HG03520 (cell line): Measurements from ENCODE around the gene ISM1.

Experiments used
- ATAC-seq: cut with Tn5 transposase; IDR thresholded peaks from one replicate; pipeline ENCODE4 v1.9.1; 2021; ENCODE audit warnings: mild to moderate bottlenecking, moderate library complexity; ENCODE audit not compliant: unreplicated experiment

ISM1 gene

DNA sequence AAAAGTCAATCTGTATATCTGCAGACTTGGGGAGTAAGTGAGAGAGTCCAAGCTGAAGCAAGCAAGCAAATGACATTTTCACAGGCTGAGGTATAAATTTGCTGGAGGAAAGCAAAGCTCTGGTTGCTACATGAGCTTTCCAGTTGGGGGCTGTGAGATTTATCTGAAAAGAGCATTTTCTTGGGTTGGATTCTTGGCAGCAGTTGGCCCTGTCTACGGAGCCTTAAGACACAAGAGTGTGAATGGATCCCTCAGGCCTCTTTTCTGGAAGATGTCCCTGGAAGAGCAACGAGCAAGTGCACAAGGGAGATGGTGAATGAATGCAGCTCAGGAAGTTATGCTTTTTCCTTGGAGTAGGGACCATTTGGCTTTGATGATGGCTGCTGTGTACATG lies 30.8 kb downstream of the ISM1 start:
- ATAC-seq, result no peak

DNA sequence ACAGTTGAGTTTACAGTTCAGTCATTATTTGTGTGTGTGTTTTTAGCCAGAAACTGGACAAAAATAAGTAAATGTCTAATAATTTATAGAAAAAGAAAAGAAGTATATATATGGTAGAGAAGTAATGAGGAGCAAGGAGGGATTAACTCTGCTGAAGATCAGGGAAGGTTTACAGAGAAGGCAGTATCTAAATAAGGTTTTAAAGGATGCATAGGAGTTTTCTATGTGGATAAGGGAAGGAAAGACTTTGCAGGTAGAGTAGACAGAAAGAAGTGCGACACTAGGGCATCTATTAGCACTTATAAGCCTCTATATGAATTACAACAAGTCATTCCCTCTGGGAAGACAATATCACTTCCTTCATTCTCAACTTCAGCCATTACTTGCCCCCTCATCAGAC lies 34.3 kb downstream of the ISM1 start:
- no peak for ATAC-seq

DNA sequence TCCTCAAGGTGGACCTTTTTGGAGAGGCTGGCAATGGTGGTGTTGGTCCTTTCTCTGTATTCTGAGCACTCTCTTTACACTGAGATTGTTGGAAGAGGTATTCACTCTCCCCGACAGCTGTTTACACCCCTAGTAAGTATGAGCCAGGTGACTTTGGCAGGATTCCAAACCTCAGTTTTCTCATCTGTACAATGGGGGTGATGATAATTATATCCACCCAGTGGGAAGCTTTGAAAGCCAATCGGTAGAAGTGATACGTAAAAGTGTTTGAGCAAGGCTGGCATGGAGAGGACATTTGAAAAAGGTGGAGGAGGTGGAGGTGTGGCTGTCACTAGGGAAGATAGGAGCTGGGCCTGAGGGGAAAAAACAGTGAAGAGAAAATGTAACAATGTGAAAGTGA lies 35.5 kb downstream of the ISM1 start:
- ATAC-seq, result no peak

GRCh38 chr20:13259921-13260320 lies 38.8 kb downstream of the ISM1 start:
- no peak for ATAC-seq

DNA sequence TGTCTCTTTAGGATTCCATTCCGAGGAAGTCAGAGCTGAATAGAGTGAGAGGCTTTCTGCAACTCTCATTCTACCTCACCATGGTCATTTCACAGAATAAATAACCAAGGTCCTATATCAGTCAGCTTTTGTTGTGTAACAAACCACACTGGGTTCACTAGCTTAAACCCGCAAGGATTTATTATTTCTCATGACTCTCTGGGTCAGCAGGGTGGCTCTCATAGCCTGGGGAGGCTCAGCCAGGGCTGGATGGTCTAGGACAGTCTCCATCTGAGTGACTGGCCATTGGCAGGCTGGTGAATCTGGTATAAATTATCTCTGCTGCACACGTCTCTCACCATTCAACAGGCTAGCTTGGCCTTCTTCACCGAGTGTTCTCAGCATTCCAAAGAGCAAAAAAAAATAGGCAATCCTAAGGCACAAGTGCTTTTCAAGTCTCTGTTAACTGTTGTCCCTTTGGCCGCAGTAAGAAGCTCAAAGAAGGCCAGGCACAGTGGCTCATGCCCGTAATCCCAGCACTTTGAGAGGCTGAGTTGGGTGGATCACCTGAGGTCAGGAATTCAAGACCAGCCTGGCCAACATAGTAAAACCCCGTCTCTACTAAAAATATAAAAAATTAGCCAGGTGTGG lies 39.7 kb downstream of the ISM1 start:
- ATAC-seq, result no peak

DNA sequence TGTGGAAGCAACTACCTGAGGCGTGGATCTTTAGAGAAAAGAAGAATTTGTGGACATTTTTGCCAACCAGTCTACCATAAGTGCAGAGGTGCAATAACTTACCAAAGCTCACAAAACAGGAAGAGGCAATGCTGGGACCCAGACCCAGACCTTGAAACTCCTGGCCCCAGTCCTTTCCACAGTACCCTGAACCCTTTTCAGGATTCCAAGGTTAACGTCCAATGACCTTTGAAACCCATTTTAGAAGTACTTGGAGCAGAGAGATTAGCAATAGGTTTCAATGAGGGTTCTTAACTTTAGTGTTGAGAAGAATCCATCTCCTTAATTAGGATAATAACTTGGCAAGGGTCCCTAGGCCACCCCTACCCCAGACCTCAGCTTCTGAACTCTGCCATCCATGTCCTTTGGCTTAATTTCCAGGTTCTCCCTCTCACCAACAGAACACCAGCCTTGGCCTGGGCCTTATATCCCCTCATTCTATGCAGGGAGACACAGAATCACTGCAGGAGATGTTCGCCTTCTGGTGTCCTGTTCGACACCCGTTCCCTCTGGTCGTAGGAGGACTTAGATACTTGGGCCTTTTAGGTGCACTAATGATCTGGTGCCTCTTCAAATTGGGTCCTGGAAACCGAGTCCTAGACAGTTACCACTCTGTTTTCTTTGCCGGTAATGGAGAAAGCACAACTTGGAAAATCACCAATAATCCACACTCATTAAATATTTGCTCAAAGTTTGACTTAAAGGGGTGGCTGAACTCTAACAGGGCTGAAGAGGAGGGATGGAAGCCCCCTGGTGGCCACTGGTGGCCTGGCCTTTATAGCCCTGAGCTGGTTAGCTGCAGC lies 40.6 kb downstream of the ISM1 start:
- no peak for ATAC-seq

DNA sequence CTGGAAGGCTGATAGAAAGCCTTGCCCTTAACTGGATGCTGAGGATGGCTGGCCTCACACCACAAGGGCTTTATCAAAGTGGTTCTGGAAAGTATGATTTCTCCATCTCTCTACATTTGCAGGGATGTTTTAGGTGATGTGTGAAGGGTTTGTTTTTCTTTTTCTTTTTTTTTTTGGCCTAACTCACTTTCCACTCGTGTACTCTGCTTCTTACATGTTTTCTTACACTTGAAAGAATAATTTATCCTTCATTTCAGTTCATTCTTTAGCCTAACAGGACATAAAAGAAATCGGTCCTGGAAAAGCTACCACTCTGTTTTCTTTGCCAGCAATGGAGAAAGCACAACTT lies 41.2 kb downstream of the ISM1 start:
- ATAC-seq, result no peak

DNA sequence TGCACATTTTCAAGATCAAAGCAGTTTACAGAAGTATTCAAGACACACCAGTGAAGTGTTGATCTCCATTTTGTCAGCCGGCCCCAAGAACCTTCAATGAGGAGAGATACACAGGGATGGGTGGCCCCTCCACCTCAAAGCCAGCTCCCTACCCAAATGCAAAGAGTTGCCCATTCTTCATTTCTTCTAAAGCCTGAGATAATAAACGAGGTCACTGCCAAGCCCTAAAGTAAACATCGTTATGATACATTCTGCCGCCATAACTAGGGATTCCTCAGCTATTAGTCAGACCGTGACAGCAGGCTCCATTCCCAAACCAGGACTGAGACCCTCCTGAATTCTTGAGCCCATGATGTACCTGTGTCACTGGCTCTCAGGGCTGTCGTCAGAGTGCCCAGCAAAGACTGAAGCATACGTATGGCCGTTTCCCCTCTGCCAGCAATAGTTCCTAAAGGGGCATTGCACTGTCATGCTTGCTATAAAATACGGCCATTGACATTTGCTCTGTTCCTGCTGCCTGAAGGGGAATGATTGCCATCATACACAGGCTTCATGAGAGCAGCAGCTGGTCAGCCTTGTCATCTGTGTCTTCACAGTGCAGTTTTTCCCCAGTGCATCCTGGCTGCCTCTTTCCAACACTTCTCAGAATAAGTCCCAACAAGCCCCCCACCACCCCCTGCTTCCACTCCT lies 41.7 kb downstream of the ISM1 start:
- no peak for ATAC-seq

- no peak for ATAC-seq
These were observed 42.4 kb downstream of the ISM1 start for GRCh38 chr20:13263451-13263850.

DNA sequence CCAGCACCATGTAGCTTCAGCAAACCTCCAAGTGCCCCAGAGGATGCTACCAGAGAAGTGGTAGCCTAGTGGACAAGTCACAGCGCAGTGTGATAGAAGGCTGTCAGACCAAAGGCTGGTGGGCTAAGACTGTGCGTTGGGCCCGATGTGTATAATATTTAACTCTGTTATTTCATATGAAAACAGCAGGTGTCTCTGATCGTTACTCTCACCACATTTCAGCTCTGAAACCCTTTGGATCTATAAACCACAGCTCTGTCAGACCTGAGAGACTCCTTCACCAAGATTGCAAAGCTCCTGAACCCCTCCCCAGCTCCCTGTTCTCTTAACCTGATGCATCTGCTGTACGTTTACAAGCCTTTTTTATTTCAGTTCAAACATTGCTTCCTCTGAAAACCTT lies 43.8 kb downstream of the ISM1 start:
- no peak for ATAC-seq

GRCh38 chr20:13265941-13266340 lies 44.9 kb downstream of the ISM1 start:
- no peak for ATAC-seq

DNA sequence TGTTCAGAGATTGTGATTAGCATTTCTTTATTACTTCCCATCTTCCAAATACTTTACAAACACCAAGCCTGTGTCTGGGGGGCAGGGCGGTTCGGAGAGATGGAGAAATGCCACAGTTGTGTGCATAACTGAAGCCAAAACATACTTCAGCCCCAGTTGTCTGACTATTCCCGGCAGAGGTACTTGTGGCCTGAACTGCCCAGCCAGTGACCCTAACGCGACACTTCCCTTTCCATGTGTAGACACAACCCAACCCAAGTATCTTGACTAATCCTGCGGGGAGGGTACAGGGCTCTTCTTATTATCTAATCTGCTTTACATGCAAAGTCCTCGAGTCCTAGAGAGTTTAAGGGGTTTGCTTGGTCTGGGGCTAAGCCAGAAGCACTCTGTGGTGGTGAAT lies 46.2 kb downstream of the ISM1 start:
- ATAC-seq, result no peak

- ATAC-seq, result no peak
These were observed 47.9 kb downstream of the ISM1 start for GRCh38 chr20:13268953-13269352.

DNA sequence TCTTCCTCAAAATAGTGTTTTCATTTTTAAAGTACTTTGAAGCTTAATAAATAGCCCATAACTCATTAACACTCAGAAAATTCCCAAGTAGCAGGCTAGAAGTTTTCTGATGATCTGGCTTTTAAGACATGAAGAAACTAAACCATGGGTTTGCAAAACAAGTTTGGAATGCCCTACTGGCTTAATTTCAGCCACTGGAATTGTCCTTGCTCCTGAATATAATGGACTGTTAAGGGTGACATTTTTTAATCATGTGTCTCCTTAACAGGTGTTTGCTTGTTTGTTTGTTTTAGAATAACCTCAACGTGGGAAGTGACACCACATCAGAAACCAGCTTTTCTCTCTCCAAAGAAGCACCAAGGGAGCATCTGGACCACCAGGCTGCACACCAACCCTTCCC lies 49.1 kb downstream of the ISM1 start:
- ATAC-seq, result no peak

- ATAC-seq, result no peak
These were observed 50.0 kb downstream of the ISM1 start for GRCh38 chr20:13271098-13271497.

DNA sequence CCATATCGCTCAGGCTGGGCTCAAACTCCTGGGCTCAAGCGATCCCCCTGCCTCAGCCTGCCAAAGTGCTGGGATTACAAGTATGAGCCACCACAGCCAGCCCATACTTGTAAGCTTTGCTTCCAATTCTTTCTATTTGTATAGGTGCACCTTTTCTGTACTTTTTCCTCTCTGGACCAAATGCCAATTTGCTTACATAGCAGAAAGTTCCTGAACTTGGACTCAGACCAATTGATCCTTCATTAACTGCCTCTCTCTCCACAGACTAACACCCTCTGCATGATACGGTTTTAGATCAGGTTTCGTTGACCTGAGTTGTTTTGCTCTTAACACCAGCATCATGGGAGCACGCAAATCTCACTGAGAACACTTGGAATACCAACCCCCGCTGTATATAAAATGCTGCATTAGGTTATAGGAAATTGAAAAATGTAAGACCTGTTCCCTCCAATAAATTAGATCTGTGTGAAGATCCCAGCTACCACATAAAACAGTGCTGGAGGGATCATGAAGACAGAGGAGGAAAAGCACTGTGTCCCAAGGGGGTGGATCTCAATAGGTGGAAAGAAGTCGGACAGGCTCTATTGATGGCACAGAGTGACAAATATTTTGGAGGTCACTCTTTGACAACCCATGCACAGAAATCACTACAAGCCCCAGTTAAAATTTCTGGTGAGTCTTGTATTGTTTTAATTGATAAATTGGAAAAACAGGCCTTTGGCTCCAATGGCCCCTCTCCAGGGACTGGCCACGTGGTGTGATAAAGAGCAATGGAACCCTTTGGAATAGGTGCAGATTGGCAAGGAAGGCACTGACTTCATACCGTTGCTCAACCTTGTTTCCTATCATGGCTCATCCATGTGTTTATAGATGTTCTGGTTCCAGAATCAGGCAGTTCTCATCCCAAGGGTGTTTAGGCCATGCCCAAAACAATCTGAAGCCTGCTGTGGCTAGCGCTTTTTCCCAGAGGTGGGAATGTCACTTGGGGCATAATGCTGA lies 51.2 kb downstream of the ISM1 start:
- ATAC-seq, result no peak

GRCh38 chr20:13274275-13274861 lies 53.3 kb downstream of the ISM1 start:
- no peak for ATAC-seq

- ATAC-seq, result no peak
These were observed 56.0 kb downstream of the ISM1 start for GRCh38 chr20:13276945-13277541.

DNA sequence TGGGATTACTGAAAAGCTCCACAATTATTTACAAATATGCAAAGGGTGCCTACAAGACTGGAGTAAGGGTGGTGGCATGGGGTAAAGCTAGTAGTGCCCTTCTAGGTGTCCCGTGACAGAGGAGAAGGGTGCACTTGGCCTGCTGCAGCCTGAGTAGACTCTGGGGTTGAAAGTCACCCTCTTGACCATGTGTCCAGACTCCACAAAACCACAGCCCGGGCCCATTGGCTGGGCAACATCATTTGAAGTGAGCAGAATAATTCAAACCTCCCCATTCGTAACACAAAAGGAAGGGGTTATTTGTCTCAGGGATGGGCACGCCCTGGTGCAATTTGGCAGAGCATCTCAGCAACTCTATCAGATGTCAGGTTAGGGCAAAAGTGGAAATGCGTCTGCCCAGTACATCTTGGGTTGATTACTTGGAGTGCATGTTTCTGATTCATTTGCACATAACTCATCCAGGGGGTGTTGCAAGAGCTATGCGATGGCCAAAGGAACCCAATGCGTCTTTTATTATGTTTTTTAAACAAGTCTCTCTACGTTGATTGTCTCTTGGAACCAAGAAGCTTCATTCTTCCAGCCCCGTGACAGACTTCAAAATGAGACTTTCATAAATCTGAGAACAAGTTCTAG lies 56.7 kb downstream of the ISM1 start:
- ATAC-seq, result no peak
